Measurements from ENCODE around the gene KCNQ1.

DNA sequence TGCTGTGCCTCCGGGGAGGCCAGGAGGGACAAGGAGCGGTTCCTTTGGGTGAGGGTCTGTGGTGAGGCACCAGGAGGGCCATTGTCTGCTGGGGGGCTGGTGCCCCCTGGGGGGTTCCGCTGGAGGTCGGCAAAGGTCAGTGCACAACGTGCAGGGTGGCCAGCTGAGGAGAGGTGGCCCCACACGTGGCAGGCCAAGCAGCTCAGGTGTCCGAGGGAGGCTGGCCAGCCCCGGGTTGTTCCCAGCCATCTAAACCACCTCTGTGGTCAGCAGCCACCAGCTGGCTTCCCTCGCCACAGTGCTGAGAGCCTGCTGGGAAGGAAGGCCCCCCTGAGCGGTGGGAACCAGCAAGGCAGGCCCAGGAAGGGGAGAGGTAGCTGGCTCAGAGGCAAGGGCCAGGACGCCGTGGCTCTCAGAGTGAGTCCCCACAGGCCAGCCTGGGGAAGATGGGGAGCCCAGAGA is 40.0 kb upstream of the KCNQ1 start:
- TF ChIP-seq, protein P1, sequence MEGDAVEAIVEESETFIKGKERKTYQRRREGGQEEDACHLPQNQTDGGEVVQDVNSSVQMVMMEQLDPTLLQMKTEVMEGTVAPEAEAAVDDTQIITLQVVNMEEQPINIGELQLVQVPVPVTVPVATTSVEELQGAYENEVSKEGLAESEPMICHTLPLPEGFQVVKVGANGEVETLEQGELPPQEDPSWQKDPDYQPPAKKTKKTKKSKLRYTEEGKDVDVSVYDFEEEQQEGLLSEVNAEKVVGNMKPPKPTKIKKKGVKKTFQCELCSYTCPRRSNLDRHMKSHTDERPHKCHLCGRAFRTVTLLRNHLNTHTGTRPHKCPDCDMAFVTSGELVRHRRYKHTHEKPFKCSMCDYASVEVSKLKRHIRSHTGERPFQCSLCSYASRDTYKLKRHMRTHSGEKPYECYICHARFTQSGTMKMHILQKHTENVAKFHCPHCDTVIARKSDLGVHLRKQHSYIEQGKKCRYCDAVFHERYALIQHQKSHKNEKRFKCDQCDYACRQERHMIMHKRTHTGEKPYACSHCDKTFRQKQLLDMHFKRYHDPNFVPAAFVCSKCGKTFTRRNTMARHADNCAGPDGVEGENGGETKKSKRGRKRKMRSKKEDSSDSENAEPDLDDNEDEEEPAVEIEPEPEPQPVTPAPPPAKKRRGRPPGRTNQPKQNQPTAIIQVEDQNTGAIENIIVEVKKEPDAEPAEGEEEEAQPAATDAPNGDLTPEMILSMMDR (optimal IDR thresholded peaks at IDR 0.05 in 1 of 3, IDR thresholded peaks at IDR 0.05 in 1 of 3, conservative IDR thresholded peaks at IDR 0.05 in 1 of 3; ENCODE audit: extremely low read depth in 1 of 3, insufficient read depth in 2 of 3, low read length in 3 of 3): no peak
- no peak for TF ChIP-seq EZH2 (IDR thresholded peaks at IDR 0.05; ENCODE audit: low read length)

Measured in keratinocyte (primary cell).